OCI-LY1 (cell line): Measurements from ENCODE around the gene CHCHD6.

ENCODE experiments used
- H2AFZ ChIP-seq: fragments of 200-600 bp; sonication (generic), shearing (Covaris generic); 2 replicates; pipeline ENCODE4 v1.6.0; 2014; ENCODE audit warnings: antibody characterized with exemption, mild to moderate bottlenecking, low read length
- H3F3A ChIP-seq: fragments of 200-600 bp; sonication (generic), shearing (Covaris generic); 2 replicates; pipeline ENCODE4 v1.6.0; 2014; ENCODE audit warnings: mild to moderate bottlenecking, antibody characterized with exemption, low read length, moderate library complexity; ENCODE audit not compliant: insufficient read depth
- H3K27ac ChIP-seq: fragments of 200-600 bp; sonication (generic); 2 replicates; pipeline ENCODE4 v1.5.1; 2014; ENCODE audit warnings: low read length, mixed run types, mild to moderate bottlenecking, low read depth; ENCODE audit not compliant: poor library complexity, severe bottlenecking
- H3K27me3 ChIP-seq: fragments of 200-600 bp; sonication (generic); 2 replicates; pipeline ENCODE4 v1.6.0; 2014; ENCODE audit warnings: antibody characterized with exemption, mild to moderate bottlenecking, low read length, moderate library complexity; ENCODE audit not compliant: insufficient read depth
- H3K36me3 ChIP-seq: fragments of 200-600 bp; sonication (generic); 2 replicates; pipeline ENCODE4 v1.6.1; 2014; ENCODE audit warnings: mild to moderate bottlenecking, antibody characterized with exemption, low read length, moderate library complexity, mixed read lengths; ENCODE audit not compliant: insufficient read depth
- H3K4me1 ChIP-seq: fragments of 200-600 bp; sonication (generic); 2 replicates; pipeline ENCODE4 v1.5.1; 2014; ENCODE audit warnings: mild to moderate bottlenecking, low read length, moderate library complexity; ENCODE audit not compliant: insufficient read depth, severe bottlenecking
- H3K4me2 ChIP-seq: fragments of 200-600 bp; sonication (generic), shearing (Covaris generic); 2 replicates; pipeline ENCODE4 v1.6.1; 2014; ENCODE audit warnings: low read length
- H3K4me3 ChIP-seq: fragments of 200-600 bp; sonication (generic); 2 replicates; pipeline ENCODE4 v1.5.1; 2014; ENCODE audit warnings: low read length, low read depth, mild to moderate bottlenecking, mixed read lengths; ENCODE audit not compliant: poor library complexity, severe bottlenecking
- H3K79me2 ChIP-seq: fragments of 200-600 bp; shearing (Covaris generic); 2 replicates; pipeline ENCODE4 v1.6.1; 2016; ENCODE audit warnings: mixed run types, low read length, mixed read lengths; ENCODE audit not compliant: insufficient read depth
- H3K9ac ChIP-seq: fragments of 200-600 bp; sonication (generic), shearing (Covaris generic); 2 replicates; pipeline ENCODE4 v1.6.1; 2014; ENCODE audit warnings: mild to moderate bottlenecking, low read length, mixed read lengths
- H3K9me2 ChIP-seq: fragments of 200-600 bp; sonication (generic), shearing (Covaris generic); 2 replicates; pipeline ENCODE4 v1.6.1; 2014; ENCODE audit warnings: low read depth, mild to moderate bottlenecking, low read length, mixed read lengths
- H3K9me3 ChIP-seq: fragments of 200-600 bp; shearing (Covaris generic); 2 replicates; pipeline ENCODE4 v1.6.1; 2014; ENCODE audit warnings: low read length, mixed read lengths
- H4K20me1 ChIP-seq: fragments of 200-600 bp; sonication (generic), shearing (Covaris generic); 2 replicates; pipeline ENCODE4 v1.6.0; 2016; ENCODE audit warnings: mild to moderate bottlenecking, low read length; ENCODE audit not compliant: insufficient read depth
- EZH2 ChIP-seq: fragments of 200-600 bp; sonication (generic), shearing (Covaris generic); IDR thresholded peaks from 2 replicates; pipeline ENCODE4 v1.8.0; 2017; ENCODE audit warnings: borderline replicate concordance, mixed run types, mild to moderate bottlenecking, antibody characterized with exemption, low read length, moderate library complexity, mixed read lengths
- TF ChIP-seq, protein P1 (sequence below): fragments of 200-600 bp; sonication (generic), shearing (Covaris generic); IDR thresholded peaks from 2 replicates; pipeline ENCODE4 v1.5.1; 2017; ENCODE audit warnings: mild to moderate bottlenecking, antibody characterized with exemption, low read length, moderate library complexity, mixed read lengths

CHCHD6 gene

DNA sequence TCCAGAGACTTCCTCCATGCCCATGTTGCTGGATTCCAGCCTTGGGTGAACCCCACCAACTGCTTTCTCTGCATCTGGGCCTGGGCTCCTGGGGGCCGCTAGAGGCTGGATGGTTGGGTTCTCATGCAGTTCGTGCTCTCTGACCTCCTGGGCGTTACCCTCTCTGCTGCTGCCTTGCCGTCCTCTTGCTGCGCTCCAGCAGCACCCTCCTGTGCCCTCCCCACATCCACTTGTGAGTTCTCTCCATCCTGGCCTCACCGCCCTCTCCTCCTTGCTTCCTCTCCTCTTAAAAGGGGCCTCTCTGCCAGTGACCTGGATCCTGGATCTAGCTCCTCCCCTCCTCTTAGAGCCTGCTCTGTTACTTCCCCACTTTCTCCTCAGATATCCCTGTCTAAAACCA, 43.7 kb downstream of the CHCHD6 start:
- Histone ChIP-seq H3K9me2 (no peaks in the 10 kb centered on the region), H3K9me3 (no peaks in the 10 kb centered on the region), H3K4me3 (no peak overlapping the region), H3K79me2 (no peaks in the 10 kb centered on the region), H2AFZ (no peak overlapping the region), H3K4me2 (no peak overlapping the region), H3K9ac (no peak overlapping the region), H3F3A (no peaks in the 10 kb centered on the region), H3K27me3 (no peaks in the 10 kb centered on the region; the same call in 1 of the 2 replicates), H3K36me3 (no peaks in the 10 kb centered on the region), H4K20me1 (no peaks in the 10 kb centered on the region), H3K27ac (no peak overlapping the region), H3K4me1 (no peaks in the 10 kb centered on the region)
- TF ChIP-seq EZH2: no peak
- TF ChIP-seq, protein P1, sequence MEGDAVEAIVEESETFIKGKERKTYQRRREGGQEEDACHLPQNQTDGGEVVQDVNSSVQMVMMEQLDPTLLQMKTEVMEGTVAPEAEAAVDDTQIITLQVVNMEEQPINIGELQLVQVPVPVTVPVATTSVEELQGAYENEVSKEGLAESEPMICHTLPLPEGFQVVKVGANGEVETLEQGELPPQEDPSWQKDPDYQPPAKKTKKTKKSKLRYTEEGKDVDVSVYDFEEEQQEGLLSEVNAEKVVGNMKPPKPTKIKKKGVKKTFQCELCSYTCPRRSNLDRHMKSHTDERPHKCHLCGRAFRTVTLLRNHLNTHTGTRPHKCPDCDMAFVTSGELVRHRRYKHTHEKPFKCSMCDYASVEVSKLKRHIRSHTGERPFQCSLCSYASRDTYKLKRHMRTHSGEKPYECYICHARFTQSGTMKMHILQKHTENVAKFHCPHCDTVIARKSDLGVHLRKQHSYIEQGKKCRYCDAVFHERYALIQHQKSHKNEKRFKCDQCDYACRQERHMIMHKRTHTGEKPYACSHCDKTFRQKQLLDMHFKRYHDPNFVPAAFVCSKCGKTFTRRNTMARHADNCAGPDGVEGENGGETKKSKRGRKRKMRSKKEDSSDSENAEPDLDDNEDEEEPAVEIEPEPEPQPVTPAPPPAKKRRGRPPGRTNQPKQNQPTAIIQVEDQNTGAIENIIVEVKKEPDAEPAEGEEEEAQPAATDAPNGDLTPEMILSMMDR: no peak

DNA sequence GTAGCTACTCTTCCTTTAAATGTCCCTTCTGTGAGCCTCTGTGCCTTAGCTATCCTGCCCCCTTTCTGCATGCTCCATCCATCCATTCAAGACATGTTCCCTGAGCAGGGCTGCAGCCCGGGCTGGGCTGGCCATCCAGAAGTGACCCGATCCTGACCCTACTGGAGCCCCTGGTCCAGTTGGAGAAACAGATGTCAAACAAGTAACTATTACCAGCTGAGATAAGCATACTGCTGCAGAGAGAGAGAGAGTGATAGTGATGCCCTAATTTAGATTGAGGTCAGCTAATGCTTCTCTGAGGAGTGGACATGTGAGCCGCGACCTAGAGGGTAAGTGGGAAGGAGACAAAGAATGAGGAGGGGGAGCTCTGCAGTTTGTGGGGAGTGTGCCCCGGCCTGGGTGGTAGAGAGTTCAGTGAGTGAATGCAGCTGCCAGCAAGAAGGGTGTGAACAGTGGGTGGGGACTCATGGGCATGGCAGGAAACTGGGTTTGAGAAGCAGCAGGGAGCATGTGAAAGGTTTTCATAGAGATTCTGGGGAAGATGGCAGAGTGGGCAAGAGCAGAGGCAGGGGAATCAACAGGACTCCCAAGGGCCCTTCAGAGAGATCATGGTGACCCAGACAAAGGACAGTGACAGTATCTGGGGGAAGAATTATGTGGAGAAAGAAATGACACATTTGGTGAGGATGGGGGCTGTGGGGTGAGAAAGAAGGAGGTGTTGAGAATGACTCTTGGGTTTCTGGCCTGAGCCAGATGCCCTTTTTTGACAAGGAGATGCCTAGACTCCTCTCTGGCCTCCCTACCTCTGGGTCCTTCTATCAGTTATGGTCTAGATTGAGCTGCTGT, 44.9 kb downstream of the CHCHD6 start:
- no peaks in the 10 kb centered on the region for H3K79me2 ChIP-seq
- no peak overlapping the region for H2AFZ ChIP-seq
- no peaks in the 10 kb centered on the region for H3K4me1 ChIP-seq
- no peaks in the 10 kb centered on the region for H3K9me2 ChIP-seq
- no peaks in the 10 kb centered on the region for H3K36me3 ChIP-seq
- TF ChIP-seq, protein P1: no peak
- TF ChIP-seq EZH2: no peak
- no peaks in the 10 kb centered on the region; the same call in 1 of the 2 replicates for H3K27me3 ChIP-seq
- no peak overlapping the region for H3K9ac ChIP-seq
- H3F3A ChIP-seq: no peaks in the 10 kb centered on the region
- H3K9me3 ChIP-seq: no peaks in the 10 kb centered on the region
- no peak overlapping the region for H3K27ac ChIP-seq
- no peaks in the 10 kb centered on the region for H4K20me1 ChIP-seq
- no peak overlapping the region for H3K4me2 ChIP-seq
- no peak overlapping the region for H3K4me3 ChIP-seq

- no peak overlapping the region for H3K27ac ChIP-seq
- H3K36me3 ChIP-seq: no peaks in the 10 kb centered on the region
- H4K20me1 ChIP-seq: no peaks in the 10 kb centered on the region
These were observed 45.5 kb downstream of the CHCHD6 start for GRCh38 chr3:126749547-126749875.

More at GRCh38 chr3:126749547-126749875, 45.5 kb downstream of the CHCHD6 start:
- no peaks in the 10 kb centered on the region for H3K9me3 ChIP-seq
- no peaks in the 10 kb centered on the region for H3F3A ChIP-seq
- H3K4me1 ChIP-seq: no peaks in the 10 kb centered on the region
- no peak overlapping the region for H3K4me3 ChIP-seq
- no peaks in the 10 kb centered on the region for H3K9me2 ChIP-seq
- no peaks in the 10 kb centered on the region for H3K79me2 ChIP-seq
- no peak overlapping the region for H2AFZ ChIP-seq
- no peak overlapping the region for H3K4me2 ChIP-seq
- H3K9ac ChIP-seq: no peak overlapping the region
- no peaks in the 10 kb centered on the region; the same call in 1 of the 2 replicates for H3K27me3 ChIP-seq
- TF ChIP-seq EZH2: no peak
- TF ChIP-seq, protein P1: no peak
